GM18867 (cell line): Measurements from ENCODE around the gene DEPDC4.
"Not testable (repeated sequence)": the region's sequence is repeated elsewhere in the genome, so short reads cannot be mapped to it uniquely, and the experiment has no call there.

Experiments
- ATAC-seq: cut with Tn5 transposase; IDR thresholded peaks from one replicate; pipeline ENCODE4 v1.9.1; 2021; ENCODE audit warnings: mild to moderate bottlenecking, moderate library complexity; ENCODE audit not compliant: unreplicated experiment

Gene DEPDC4

GRCh38 chr12:100266835-100267602 lies at the start of gene DEPDC4, which contains the start of gene SCYL2:
TSS of gene DEPDC4 (minus strand) at chr12:100267079. CDS start at chr12:100267076, 3 bp downstream.
TSS of gene SCYL2 (plus strand) at chr12:100267177. CDS start at chr12:100282971, 15,794 bp downstream.
- peak; percentile 93 for ATAC-seq

GRCh38 chr12:100311317-100311716 lies 44.4 kb upstream of the DEPDC4 start:
- no peak for ATAC-seq

GRCh38 chr12:100308138-100308537 lies 41.3 kb upstream of the DEPDC4 start:
- not testable (repeated sequence) for ATAC-seq

- not testable (repeated sequence) for ATAC-seq
Measured at GRCh38 chr12:100304334-100304733, 37.5 kb upstream of the DEPDC4 start.

GRCh38 chr12:100303831-100304230 lies 37.0 kb upstream of the DEPDC4 start:
- ATAC-seq: no peak

GRCh38 chr12:100302081-100302480 lies 35.2 kb upstream of the DEPDC4 start:
- no peak for ATAC-seq

GRCh38 chr12:100295764-100296555 lies 29.1 kb upstream of the DEPDC4 start:
- no peak for ATAC-seq

- not testable (repeated sequence) for ATAC-seq
Measured at GRCh38 chr12:100294366-100294765, 27.5 kb upstream of the DEPDC4 start.

- no peak for ATAC-seq
Measured at GRCh38 chr12:100293017-100293416, 26.1 kb upstream of the DEPDC4 start.

GRCh38 chr12:100290016-100290415 lies 23.1 kb upstream of the DEPDC4 start:
- no peak for ATAC-seq

GRCh38 chr12:100289038-100289437 lies 22.2 kb upstream of the DEPDC4 start:
- ATAC-seq: no peak

GRCh38 chr12:100284556-100284955 lies 17.7 kb upstream of the DEPDC4 start:
- not testable (repeated sequence) for ATAC-seq

- ATAC-seq: no peak
Measured at GRCh38 chr12:100279607-100280244, 12.8 kb upstream of the DEPDC4 start.

GRCh38 chr12:100279159-100279558 lies 12.3 kb upstream of the DEPDC4 start:
- no peak for ATAC-seq

- no peak for ATAC-seq
Measured at GRCh38 chr12:100274291-100274690, 7.4 kb upstream of the DEPDC4 start.

GRCh38 chr12:100273782-100274181 lies 6.9 kb upstream of the DEPDC4 start:
- ATAC-seq: no peak

- no peak for ATAC-seq
Measured at GRCh38 chr12:100268835-100269564, 2.1 kb upstream of the DEPDC4 start.

- ATAC-seq: peak; percentile 16
Measured at GRCh38 chr12:100267603-100268281, 863 bp upstream of the DEPDC4 start.

- ATAC-seq: peak; percentile 82
Measured at GRCh38 chr12:100266585-100266834, 369 bp downstream of the DEPDC4 start.
